GM19328 (cell line): ENCODE measurements around the gene DUOXA1.
"Not testable (repeated sequence)": the region's sequence is repeated elsewhere in the genome, so short reads cannot be mapped to it uniquely, and the experiment has no call there.

Experiments
- ATAC-seq: cut with Tn5 transposase; IDR thresholded peaks from one replicate; pipeline ENCODE4 v1.9.1; 2021; ENCODE audit warnings: mild to moderate bottlenecking, moderate library complexity; ENCODE audit not compliant: unreplicated experiment

The DUOXA1 gene

DNA sequence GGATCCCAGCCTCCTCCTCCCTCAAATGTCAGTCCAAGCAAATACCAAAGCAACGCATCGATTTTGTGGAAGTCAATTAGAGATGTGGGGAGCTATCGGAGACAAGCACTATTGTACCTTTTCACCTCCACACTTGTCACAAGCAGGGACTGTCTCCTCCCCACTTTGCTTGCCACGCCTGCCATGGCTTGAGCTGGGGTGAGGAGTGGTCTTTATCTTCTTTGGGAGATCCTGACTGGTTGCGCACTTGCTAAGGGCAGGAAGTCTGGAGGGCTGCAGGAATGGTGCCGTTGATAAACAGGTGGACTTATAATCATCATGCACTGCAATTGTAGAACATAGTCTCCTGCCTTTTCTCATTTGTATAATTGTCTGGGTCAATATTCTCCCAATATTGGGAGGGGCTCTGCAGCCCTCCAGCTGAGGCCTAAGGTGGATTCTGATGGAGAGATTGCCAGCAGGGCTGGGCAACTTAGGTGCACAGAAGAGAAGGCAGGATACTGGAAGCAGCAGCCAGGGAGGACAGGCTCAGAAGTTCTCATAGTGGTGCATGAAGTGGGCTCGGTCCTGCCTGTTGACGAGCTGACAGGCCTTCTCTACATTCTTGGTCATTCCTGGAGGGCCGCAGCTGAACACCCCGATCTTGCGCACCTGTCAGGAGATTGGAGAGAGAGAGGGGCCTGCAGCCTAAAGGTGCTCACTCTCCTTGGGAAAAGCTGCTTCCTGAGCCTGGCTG lies 35.9 kb downstream of the DUOXA1 start:
- ATAC-seq, result no peak

DNA sequence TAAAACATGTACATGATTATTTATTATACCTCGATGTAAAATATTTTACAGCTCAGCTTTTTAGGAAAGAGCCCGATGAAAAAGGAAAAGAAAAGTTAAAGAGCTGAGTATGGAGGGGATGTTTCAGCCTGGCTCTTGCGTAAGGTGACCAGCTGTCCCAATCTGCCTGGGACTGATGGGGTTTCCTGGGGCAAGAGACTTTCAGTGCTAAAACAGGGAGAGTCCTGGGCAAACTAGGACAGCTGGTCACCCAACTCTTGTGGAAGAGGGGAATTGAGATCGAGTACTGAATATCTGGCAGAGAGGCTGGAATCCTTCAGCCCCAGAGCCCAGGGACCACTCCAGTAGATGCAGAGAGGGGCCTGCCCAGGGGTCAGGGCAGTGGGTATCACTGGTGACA lies 36.7 kb downstream of the DUOXA1 start:
- ATAC-seq, result no peak

DNA sequence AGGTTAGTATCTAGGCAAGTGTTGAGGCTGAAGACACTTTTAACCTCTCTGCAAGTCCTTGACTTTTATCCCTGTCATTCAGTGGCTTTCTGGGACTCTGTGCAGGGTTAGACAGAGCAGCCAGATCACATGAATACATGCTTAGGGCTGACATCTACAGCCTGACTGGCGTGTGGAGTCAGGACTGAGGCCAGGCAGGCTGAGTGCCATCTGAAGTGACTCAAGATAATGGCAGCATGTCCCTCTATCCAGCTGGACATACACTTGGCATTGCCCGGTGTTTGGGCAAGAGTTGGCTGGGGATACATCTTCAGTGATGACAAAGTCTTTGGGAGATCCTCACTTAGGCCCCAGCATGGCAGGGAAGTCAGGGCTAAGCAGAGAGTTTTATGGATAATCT lies 38.1 kb downstream of the DUOXA1 start:
- no peak for ATAC-seq

DNA sequence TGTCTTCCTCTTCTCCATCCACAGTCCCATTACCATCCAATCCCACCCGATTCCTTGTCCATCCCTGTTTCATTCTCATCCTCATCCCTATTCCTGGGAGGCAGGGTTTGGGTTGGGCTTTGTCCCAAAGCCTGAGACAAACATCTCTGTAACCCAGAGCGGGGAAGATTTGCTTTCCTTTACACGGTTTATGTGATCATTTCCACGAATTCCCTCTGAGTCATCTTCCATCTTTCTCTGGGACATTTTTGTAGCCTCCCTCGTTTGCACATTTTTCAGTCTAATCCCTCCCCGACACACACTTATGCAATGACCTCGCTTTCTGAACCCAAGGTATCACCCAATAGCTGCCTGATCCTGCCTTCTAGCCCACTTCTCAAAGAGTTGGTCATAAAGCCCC lies 38.5 kb downstream of the DUOXA1 start:
- ATAC-seq, result no peak

DNA sequence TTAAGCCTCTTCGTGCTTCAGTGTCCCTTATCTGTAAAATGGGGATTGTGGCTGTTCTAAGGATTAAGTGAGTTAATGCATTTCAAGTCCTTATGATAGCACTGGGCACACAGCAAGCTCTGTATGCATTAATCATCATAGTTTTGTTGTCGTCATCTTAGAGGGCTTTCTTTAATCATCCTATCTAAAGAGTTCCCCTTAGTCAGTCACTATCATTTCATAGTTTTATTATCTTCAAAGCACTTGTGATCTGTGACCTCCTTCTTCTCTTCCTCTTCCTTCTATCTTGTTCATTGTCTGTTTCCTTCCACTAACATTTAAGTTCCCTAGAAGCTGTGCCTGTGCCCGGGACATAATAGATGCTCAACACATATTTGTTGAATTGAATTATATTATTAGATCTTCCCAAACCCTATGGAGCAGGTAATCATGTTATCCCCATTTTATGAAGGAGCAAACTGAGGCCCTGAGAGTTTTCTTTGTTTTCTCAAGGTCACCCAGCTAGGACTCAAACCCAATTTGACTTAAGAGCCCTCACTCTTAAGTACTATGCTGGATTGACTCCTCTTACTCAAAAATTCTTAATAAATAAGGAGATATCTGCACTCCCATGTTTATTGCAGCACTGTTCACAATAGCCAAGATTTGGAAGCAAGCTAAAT lies 39.8 kb downstream of the DUOXA1 start:
- ATAC-seq, result no peak

DNA sequence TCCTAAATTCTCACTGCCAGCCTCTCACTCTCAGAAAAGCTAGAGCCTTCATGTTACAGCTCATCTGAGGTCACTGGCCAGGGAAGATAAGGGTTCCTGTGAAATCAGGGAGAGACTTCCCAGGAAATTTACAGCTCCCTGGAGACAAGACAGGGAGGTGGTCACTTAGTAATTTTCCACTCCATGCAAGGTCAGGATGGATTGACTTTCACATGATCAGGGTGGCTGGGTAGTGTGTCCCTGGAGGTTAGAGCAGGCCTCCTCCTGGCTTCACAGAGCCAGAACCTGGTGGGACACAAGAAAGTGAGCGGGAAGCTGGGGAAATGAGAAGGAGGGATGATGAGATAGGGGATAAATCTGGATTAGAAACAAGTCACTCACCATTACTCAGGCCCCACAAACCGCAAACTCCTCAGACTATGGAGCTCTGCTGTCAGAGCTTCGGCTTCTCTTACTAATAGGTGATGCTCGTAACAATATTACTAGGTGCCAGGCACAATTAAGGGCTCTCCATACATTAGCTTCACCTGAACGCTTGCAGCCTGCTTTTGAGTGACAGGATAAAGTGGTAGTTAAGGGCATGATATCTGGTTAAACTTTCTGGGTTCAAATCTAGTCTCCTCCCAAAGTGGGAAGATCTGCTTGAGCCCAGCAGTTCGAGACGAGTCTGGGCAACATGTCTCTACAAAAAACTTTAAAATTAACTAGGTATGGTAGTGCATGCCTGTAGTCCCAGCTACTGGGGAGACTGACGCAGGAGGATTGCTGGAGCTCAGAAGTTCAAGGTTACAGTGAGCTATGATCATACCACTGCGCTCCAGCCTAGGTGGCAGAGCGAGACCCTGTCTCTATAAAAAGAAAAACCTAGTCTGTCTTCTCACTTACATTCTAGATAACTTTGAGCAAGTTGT lies 40.6 kb downstream of the DUOXA1 start:
- ATAC-seq, result no peak

DNA sequence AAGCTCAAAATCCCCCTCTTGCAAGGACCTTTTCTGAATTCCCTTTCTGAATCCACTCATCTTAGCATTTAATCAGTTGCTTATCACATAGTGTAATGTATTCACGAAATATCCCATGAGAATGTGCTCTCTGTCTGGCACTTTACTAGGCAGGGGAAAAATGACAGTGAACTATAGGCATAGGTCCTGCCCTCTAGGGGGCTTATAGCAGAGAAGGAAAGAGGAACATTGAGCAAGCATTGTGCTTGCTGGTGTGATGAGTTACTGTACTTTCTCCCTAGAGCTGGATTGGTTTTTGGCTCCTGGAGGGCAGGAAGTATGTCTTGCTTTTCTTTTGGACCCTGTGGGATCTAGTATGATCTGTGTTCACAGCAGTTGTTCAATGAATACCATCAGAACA lies 42.2 kb downstream of the DUOXA1 start:
- ATAC-seq, result no peak

DNA sequence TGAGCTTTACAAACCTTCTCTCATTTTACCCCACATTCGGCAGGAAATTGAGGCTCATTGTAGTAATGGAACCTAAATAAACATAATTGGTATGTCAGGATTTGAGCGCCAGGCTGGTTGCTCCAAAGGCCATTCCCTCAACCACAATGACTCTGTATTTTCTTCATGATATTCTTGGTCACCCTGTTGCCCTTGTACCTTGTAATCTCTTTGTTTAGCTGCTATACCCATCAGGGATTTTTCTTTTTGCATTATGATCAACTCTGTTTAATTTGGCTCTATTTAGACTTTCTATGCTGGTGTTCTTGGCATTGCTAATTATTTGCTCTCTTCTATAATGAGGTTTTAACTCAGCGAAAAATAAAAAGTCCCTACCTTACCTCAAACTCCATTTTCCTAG lies 45.5 kb downstream of the DUOXA1 start:
- ATAC-seq, result no peak

DNA sequence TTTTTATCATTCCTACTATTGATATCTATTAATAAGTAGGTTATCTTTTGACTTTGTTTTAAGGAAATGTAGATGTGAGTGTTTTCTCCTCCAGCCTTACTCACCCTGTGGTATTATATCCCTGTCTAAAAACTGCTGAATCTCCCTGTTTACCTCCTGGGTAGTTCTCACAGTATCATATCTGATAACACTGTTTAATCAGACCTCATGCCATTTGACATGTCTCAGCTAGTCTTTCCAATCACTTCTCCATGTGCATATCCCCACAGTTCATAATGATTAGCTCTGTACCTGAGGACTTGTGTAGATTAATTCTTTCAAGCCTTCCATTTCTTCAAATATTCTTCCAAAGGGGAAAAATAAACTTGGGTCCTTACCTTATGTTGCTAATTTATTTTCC lies 46.5 kb downstream of the DUOXA1 start:
- ATAC-seq, result no peak

DNA sequence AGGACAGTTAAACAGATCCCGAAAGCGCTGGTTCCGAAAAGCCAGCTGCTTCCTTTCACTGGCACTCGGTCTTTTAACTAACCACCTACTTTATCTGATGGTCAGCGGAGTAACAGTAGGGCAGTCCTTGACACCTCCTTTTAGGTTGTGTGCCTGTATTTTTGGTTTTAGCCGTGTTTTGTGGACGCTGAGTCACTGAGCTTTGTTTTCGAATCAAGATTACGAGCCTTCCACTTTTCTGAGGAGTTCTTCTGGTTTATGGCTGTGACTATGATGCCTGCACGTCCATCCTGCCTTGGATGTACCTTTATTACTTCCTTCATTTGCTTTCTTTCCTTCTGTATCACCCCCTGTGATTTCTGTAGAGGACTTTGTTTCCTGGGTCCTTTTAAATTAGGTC lies 47.3 kb downstream of the DUOXA1 start:
- ATAC-seq, result not testable (repeated sequence)

DNA sequence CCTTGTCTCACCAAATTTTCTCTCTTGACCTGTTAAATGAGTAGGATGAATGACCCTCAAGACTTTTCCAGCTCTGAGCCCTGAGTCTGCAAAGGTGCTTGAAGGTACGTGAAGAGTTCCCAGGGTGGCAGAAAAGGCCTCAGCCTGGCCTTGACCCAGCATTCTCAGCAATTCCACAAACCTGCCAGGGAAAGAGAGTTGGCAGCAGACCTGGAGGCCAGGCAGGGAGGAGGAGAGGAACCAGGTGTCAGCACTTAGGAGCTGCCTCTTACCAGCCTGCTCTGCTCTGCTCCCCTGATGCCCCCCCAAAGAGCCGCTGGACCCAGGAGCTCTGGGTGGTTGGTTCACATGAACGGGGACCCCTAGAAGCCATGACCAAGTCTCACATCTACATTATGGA lies 49.1 kb downstream of the DUOXA1 start:
- not testable (repeated sequence) for ATAC-seq

DNA sequence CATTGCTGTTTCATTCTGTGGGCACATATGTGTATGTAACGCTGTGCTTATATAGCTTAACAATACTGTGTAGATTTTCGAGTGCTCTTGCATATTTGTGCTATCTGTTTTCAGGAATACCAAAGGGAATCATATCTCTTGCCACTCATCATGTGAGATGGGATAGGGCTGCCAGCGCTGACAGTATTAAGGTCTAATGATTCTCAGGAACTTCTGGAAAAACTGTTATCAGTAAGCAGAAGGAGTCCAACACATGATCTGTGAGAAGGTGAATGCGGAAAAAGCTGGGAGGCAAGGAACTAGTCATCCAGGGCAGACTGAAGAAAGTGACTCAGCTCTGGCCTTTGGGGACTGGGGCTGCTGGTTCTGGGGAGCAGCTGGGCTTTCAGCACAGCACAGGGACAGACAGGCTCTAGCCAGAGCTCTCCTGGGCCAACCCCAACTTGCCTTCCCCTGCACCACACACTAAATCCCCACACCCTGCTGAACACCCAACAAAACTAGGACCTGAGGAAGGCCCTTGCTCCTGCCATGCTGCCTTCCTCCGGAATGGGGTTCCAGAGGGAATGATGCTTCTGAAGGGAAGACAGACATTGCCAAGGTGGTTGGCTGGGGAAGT lies 49.9 kb downstream of the DUOXA1 start:
- ATAC-seq, result not testable (repeated sequence)

DNA sequence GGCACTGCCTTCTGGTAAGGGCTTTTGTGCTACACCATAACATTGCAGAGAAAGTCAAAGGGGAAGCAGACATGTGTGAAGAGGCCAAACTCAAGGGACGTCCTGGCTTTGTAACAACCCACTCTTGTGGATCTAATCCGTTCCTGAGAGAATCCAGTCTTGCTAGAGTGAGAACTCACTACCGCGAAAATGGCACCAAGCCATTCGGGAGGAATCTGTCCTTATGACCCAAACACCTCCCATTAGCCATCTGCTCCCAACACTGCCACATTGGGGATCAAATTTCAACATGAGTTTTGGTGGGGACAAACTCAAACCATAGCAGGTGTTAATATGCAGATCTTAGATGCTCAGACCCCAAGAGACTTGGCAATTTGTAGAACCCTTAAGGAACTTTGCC lies 50.5 kb downstream of the DUOXA1 start:
- ATAC-seq, result not testable (repeated sequence)

DNA sequence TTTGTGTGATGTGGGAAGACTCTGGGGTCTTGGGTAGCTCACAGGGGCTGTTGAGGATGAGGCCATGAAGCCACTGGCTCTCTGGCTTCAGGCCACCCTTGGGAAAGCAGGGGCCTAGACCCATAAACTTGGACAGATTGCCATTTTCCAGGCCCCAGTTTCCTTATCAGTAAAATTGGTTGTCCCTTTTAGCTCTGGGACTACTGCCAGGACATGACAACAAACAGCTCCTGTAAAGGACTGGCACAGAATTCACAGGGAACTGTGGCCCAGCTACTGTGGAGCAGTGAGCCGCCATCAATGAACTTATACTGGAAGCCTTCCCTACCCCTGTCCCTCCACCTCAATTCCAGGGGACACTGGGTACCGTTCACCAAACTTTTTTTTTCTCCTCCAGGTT lies 52.3 kb downstream of the DUOXA1 start:
- not testable (repeated sequence) for ATAC-seq

DNA sequence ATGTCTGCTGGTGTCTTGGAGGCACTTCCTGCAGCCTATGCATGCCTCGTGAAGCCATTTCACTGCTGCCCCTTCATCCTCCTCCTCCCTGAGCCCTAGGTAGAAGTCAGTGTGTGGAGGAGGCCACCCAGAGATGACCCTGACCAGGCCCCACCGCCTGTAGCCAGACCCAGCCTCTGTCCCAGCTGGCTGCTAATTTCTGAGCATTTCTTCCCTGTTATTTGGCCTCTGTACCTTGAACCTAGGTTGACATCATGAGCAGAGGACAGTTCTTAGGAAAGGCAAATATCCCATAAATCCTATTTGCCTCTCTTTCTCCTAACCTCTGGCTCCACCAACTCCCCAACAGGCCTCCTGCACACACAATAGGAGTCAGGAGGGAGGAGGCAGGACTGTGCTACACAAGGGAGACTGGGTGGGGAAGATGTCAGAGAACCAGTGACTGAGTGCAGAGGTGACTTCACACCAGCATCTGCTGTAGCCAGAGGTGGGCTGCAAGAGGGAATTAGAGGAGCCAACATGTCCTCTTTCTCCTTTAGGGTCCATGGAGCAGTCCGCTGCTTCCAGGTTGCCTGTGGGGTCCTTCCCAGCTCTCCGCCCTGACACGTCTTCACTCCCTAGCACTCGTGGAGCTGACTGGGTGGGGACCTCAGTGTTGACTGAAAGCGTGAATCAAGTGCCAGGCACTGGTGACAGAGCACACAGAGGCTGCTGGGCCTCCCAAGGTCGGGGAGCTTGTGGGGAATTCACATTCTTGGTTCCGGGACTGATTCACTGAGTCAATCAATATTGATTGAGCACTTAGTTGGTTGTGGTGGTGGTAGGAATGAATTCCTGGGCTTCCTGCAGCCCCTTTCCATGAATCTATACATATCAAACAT lies 54.0 kb downstream of the DUOXA1 start:
- ATAC-seq, result not testable (repeated sequence)

DNA sequence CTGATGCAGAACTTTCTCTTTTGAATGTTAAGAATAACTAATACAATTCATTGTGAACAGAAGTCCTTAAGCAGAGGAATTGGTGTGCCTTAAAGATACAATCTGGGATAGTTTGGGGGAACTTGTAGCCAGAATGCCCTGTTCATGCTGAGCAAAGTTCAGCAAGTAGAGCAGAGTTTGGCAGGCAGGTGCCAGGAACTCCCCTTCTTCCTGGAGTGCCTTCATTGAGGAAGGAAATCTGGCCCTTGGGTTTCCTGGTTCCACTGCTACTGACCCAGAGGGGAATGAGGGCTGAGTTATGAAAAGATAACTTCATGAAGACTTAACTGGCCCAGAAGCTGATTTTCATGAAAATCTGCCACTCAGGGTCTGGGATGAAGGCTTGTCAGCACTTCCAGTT lies 56.1 kb downstream of the DUOXA1 start:
- not testable (repeated sequence) for ATAC-seq

DNA sequence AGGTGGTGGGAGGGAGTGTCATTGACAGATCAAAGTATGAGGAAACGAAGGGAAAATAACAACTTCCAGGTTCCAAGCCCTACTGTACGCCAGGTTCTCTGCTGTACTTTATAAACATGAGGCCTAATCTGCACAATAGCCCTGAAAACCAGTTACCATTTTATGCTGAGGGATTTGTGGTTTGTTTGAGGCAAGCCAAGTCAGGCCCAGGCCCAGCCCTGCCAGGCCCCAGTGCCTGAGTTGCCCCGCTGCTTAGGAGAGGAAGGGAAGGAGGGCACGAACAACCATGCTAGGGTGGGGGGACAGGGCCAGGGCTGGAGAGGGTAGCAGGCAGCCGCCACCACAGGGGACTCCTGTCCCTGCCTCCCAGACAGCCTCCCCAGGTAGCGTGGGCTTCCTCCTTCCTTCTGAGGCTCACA lies 59.7 kb downstream of the DUOXA1 start:
- not testable (repeated sequence) for ATAC-seq
